Gastroesophageal sphincter (tissue), 4 donors: ENCODE data around the gene SMAD9. TPM values are rescaled to one million over a fixed set of nuclear protein-coding genes. Genes with fewer than 3 reads are reported as not detected.

Experiments used
- ATAC-seq: fragments of 150-250 bp; one replicate; pipeline ENCODE4 v1.9.1; 2016; ENCODE audit warnings: mild to moderate bottlenecking, moderate library complexity
- H3K27ac ChIP-seq, 4 donors: fragments of 200-600 bp; sonication (generic) in 3 of 4; 1 replicate in 3 of 4; 2 replicates in 1 of 4; pipeline ENCODE4 v1.5.1; 2016 to 2019
- H3K27me3 ChIP-seq: fragments of 200-600 bp; sonication (generic); one replicate; pipeline ENCODE4 v1.5.1; 2019
- H3K36me3 ChIP-seq, 2 donors: fragments of 200-600 bp; sonication (generic); one replicate each; pipeline ENCODE4 v1.5.1; 2019; ENCODE audit warnings: control low read depth in 1 of 2
- H3K4me1 ChIP-seq, 3 donors: fragments of 200-600 bp; sonication (generic); 1 replicate in 2 of 3; 2 replicates in 1 of 3; pipeline ENCODE4 v1.5.1; 2016 to 2019; ENCODE audit warnings: control low read depth in 2 of 3
- H3K4me3 ChIP-seq, 2 donors: fragments of 200-600 bp; sonication (generic); one replicate each; pipeline ENCODE4 v1.5.1; 2019; ENCODE audit warnings: mild to moderate bottlenecking in 1 of 2, moderate library complexity in 1 of 2
- H3K9me3 ChIP-seq, 3 donors: fragments of 200-600 bp; sonication (generic); one replicate each; pipeline ENCODE4 v1.5.1; 2017 to 2019; ENCODE audit warnings: control low read depth in 2 of 3
- CTCF ChIP-seq, 4 experiments: fragments of 200-600 bp in 2 of 4; fragments of 450-650 bp in 2 of 4; sonication (generic) in 1 of 4; IDR thresholded peaks; one replicate each; pipeline ENCODE4 v1.5.1; 2017 to 2019; ENCODE audit warnings: antibody characterized with exemption in 4 of 4, mild to moderate bottlenecking in 2 of 4, moderate library complexity in 2 of 4
- EP300 ChIP-seq: sonication (generic); formaldehyde crosslinking; IDR thresholded peaks from one replicate; pipeline ENCODE4 v1.6.1; 2017; ENCODE audit warnings: antibody characterized with exemption, mild to moderate bottlenecking
- POLR2A ChIP-seq, 2 donors: fragments of 450-650 bp; IDR thresholded peaks; one replicate each; pipeline ENCODE4 v1.6.1; 2017; ENCODE audit warnings: antibody characterized with exemption in 2 of 2, mild to moderate bottlenecking in 2 of 2, moderate library complexity in 1 of 2
- POLR2AphosphoS5 ChIP-seq: sonication (generic); formaldehyde crosslinking; IDR thresholded peaks from one replicate; pipeline ENCODE4 v1.6.1; 2017; ENCODE audit warnings: antibody characterized with exemption
- WGBS, 2 donors: methylation state at CpG; one replicate each; pipeline ENCODE4 v1.1.5; 2018; ENCODE audit warnings: low coverage in 1 of 2; 5-methylcytosine and 5-hydroxymethylcytosine counted together
- total RNA-seq, 4 donors: library from RNA; depleted of rRNA; stranded (reverse); fragments of >200 nt; gene quantifications; one replicate each; pipeline ENCODE4 v1.1.0, GENCODE V29; 2016

SMAD9 gene
- total RNA-seq, 4 donors from 2014 or later: 47.3 to 93.7 (median 59.7) TPM

GRCh38 chr13:36872621-36873020 lies 47.4 kb downstream of the SMAD9 start:
- peak; percentile 39 for ATAC-seq
- H3K4me3 ChIP-seq: no peak overlapping the region
- H3K9me3 ChIP-seq: no peaks in the 10 kb centered on the region
- WGBS, 2 donors: 23 to 59% methylated on average over 9 to 10 of the region's 10 CpGs
- TF ChIP-seq POLR2A (IDR thresholded peaks at IDR 0.05) (no peak), POLR2AphosphoS5 (no peak), CTCF (IDR thresholded peaks at IDR 0.05) (no peak), EP300 (no peak)
- H3K4me1 ChIP-seq: peaks cover 0 to 12% (median 0%) of the 10 kb centered on the region in 3 donors
- peak overlapping the region in 1 of 4 donors; percentile 8 for H3K27ac ChIP-seq
- no peaks in the 10 kb centered on the region for H3K27me3 ChIP-seq
- H3K36me3 ChIP-seq: peaks cover 0 to 64% of the 10 kb centered on the region in 2 donors

- TF ChIP-seq CTCF (IDR thresholded peaks at IDR 0.05) (no peak), POLR2AphosphoS5 (no peak), POLR2A (IDR thresholded peaks at IDR 0.05) (no peak)
- no peak for ATAC-seq
- Histone ChIP-seq H3K4me1 (peaks cover 0 to 12% (median 0%) of the 10 kb centered on the region in 3 donors), H3K27ac (no peak overlapping the region), H3K9me3 (no peaks in the 10 kb centered on the region), H3K36me3 (peaks cover 0 to 81% of the 10 kb centered on the region in 2 donors), H3K27me3 (no peaks in the 10 kb centered on the region), H3K4me3 (no peak overlapping the region)
- 89 to 100% methylated on average over 1 of the region's 1 CpG for WGBS, 2 donors
Observed at GRCh38 chr13:36870050-36870692, 49.9 kb downstream of the SMAD9 start.

GRCh38 chr13:36866232-36866631 lies 53.8 kb downstream of the SMAD9 start:
- Histone ChIP-seq H3K27me3 (no peaks in the 10 kb centered on the region), H3K4me3 (no peak overlapping the region), H3K36me3 (peaks cover 0 to 90% of the 10 kb centered on the region in 2 donors), H3K27ac (no peak overlapping the region), H3K4me1 (peaks cover 0 to 14% (median 0%) of the 10 kb centered on the region in 3 donors), H3K9me3 (no peaks in the 10 kb centered on the region)
- ATAC-seq: no peak
- TF ChIP-seq POLR2AphosphoS5 (no peak), POLR2A (IDR thresholded peaks at IDR 0.05) (no peak), EP300 (no peak), CTCF (IDR thresholded peaks at IDR 0.05) (no peak)

GRCh38 chr13:36865265-36865664 lies 54.8 kb downstream of the SMAD9 start:
- 85 to 86% methylated on average over 4 to 5 of the region's 5 CpGs for WGBS, 2 donors
- Histone ChIP-seq H3K36me3 (peaks cover 0 to 81% of the 10 kb centered on the region in 2 donors), H3K4me3 (no peak overlapping the region), H3K27ac (no peak overlapping the region), H3K4me1 (peaks cover 0 to 14% (median 0%) of the 10 kb centered on the region in 3 donors), H3K27me3 (no peaks in the 10 kb centered on the region), H3K9me3 (no peaks in the 10 kb centered on the region)
- ATAC-seq: no peak
- no peak for TF ChIP-seq POLR2A (IDR thresholded peaks at IDR 0.05)
- TF ChIP-seq CTCF (IDR thresholded peaks at IDR 0.05): no peak
- no peak for TF ChIP-seq EP300
- no peak for TF ChIP-seq POLR2AphosphoS5

- H3K27me3 ChIP-seq: no peaks in the 10 kb centered on the region
- ATAC-seq: no peak
- H3K4me3 ChIP-seq: no peak overlapping the region
- H3K36me3 ChIP-seq: peaks cover 0 to 57% of the 10 kb centered on the region in 2 donors
- peak overlapping the region in 1 of 4 donors; percentile 37 for H3K27ac ChIP-seq
- TF ChIP-seq CTCF (IDR thresholded peaks at IDR 0.05) (no peak), EP300 (no peak), POLR2AphosphoS5 (no peak), POLR2A (IDR thresholded peaks at IDR 0.05) (no peak)
- no peaks in the 10 kb centered on the region for H3K9me3 ChIP-seq
- peaks cover 0 to 22% (median 0%) of the 10 kb centered on the region in 3 donors for H3K4me1 ChIP-seq
- WGBS, 2 donors: 81 to 85% methylated on average over 6 of the region's 7 CpGs
Observed at GRCh38 chr13:36862722-36863121, 57.3 kb downstream of the SMAD9 start.
